SH-SY5Y (cell line): Measurements from ENCODE around the gene MKI67.

Source experiments
- GATA2 ChIP-seq: IDR thresholded peaks from 2 replicates; pipeline ENCODE4 v1.6.1; 2011; ENCODE audit warnings: mild to moderate bottlenecking, low read depth, low read length
- GATA3 ChIP-seq: IDR thresholded peaks from 2 replicates; pipeline ENCODE4 v1.6.1; 2011; ENCODE audit warnings: low read depth, mild to moderate bottlenecking, low read length, moderate library complexity

GRCh38 chr10:128086003-128086863 is 40.0 kb downstream of the MKI67 start:
- TF ChIP-seq GATA2 (no peak), GATA3 (no peak)
